ENCODE results near the gene PATL1. TPM values are rescaled to one million over a fixed set of nuclear protein-coding genes. Genes with fewer than 3 reads are reported as not detected.

PATL1 gene
- polyA plus RNA-seq, 1 experiment, result 43.9 TPM

DNA sequence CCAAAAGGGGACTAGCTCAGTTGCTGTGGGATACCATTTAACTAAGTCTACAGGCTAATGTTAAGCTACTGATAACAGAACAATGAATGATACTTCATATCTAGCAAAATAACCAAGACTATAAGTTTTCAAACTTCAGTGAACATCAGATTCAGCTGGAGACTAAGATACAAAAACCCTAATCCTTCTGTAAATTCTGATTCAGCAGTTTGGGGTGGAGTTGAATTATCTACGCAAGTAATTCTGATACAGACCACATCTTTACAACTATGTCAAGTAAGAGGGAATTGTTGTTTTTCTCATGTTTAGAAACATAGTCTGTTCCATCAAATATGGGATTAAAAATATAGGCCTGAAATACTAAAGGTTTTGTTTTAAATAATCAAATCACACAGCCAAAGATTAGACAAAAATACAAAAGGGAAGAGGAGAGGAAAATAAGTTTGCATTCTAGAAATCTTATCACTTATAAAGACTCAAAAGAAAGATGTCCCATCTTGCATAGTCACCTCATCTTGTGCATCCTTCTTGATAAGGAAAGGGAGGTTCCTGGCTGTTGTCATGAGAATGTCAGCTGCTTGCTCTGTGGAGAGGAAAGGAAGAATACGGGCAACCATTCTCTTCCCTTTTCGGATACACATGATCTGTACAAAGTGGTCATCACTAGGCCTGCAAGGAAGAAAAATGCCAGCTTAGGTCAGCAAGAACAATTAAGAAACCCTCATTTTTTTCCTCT, 21.4 kb downstream of the PATL1 start:
- DNase-seq (ENCODE audit: low read depth, low spot score), result no peak
- CTCF ChIA-PET, result no interaction called here
- Histone ChIP-seq H3K27me3 (ENCODE audit: control insufficient read depth, insufficient read depth, low read length) (no peaks in the 10 kb centered on the region), H3K4me3 (ENCODE audit: low read depth, low read length) (no peak overlapping the region), H3K27ac (ENCODE audit: low read depth, low read length) (no peak overlapping the region), H3K9me3 (ENCODE audit: control insufficient read depth, insufficient read depth, low read length) (no peaks in the 10 kb centered on the region)
- POLR2A ChIA-PET, result no interaction called here
- TF ChIP-seq, protein P1, sequence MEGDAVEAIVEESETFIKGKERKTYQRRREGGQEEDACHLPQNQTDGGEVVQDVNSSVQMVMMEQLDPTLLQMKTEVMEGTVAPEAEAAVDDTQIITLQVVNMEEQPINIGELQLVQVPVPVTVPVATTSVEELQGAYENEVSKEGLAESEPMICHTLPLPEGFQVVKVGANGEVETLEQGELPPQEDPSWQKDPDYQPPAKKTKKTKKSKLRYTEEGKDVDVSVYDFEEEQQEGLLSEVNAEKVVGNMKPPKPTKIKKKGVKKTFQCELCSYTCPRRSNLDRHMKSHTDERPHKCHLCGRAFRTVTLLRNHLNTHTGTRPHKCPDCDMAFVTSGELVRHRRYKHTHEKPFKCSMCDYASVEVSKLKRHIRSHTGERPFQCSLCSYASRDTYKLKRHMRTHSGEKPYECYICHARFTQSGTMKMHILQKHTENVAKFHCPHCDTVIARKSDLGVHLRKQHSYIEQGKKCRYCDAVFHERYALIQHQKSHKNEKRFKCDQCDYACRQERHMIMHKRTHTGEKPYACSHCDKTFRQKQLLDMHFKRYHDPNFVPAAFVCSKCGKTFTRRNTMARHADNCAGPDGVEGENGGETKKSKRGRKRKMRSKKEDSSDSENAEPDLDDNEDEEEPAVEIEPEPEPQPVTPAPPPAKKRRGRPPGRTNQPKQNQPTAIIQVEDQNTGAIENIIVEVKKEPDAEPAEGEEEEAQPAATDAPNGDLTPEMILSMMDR (IDR thresholded peaks at IDR 0.05; ENCODE audit: low read depth, low read length), result no peak

DNA sequence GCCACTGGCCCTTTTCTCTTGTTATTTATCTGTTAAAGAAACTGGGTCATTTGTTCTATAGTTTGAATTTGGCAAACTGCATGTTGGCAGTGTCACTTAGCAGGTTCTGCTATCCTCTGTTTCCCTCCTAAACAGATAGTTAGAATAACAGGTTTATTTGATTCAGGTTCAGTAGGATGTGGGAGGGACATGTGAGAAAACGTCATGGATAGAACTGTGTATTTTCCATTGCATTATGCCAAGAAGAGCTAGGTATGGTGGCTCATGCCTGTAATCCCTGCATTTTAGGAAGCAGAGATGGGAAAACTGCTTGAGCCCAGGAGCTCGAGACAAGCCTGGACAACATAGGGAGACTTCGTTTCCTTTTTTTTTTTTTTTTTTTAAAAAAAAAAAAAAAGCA, 24.3 kb downstream of the PATL1 start:
- ChIA-PET POLR2A (no interaction called here), CTCF (interaction anchor here (0.6 to 1.0 kb wide), 2 partner anchors 15 to 20 kb away, joined by 5 read pairs; no protein-coding TSS in a partner anchor)
- Histone ChIP-seq H3K27ac (ENCODE audit: low read depth, low read length) (no peak overlapping the region), H3K9me3 (ENCODE audit: control insufficient read depth, insufficient read depth, low read length) (no peaks in the 10 kb centered on the region), H3K4me3 (ENCODE audit: low read depth, low read length) (no peak overlapping the region), H3K27me3 (ENCODE audit: control insufficient read depth, insufficient read depth, low read length) (no peaks in the 10 kb centered on the region)
- no peak for DNase-seq (ENCODE audit: low read depth, low spot score)
- TF ChIP-seq, protein P1 (IDR thresholded peaks at IDR 0.05; ENCODE audit: low read depth, low read length), result no peak

- POLR2A ChIA-PET, result no interaction called here
- no peaks in the 10 kb centered on the region for H3K9me3 ChIP-seq (ENCODE audit: control insufficient read depth, insufficient read depth, low read length)
- TF ChIP-seq, protein P1 (IDR thresholded peaks at IDR 0.05; ENCODE audit: low read depth, low read length), result no peak
- no peak overlapping the region for H3K4me3 ChIP-seq (ENCODE audit: low read depth, low read length)
- no peaks in the 10 kb centered on the region for H3K27me3 ChIP-seq (ENCODE audit: control insufficient read depth, insufficient read depth, low read length)
- CTCF ChIA-PET, result interaction anchor here (1.6 kb wide), 1 partner anchor 26 kb away, joined by 4 read pairs; the partner anchor contains the start of gene PATL1
- no peak overlapping the region for H3K27ac ChIP-seq (ENCODE audit: low read depth, low read length)
- DNase-seq (ENCODE audit: low read depth, low spot score), result no peak
These were observed 25.4 kb downstream of the PATL1 start for GRCh38 chr11:59643390-59643789.

DNA sequence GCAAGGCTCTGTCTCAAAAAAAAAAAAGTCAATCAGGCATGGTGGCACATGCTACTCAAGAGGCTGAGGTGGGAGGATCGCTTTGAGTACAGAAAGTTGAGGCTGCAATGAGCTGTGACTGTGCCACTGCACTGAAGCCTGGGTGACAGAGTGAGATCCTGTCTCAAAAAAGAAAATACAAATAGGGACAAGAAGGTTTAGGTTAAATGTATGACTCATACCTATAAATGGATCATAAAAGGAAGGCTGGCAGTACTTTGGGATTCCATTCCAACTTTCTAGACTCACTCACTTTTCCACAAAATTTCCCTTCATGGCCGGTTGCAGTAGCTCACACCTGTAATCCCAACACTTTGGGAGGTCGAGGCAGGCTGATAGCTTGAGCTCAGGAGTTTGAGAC, 27.7 kb downstream of the PATL1 start:
- H3K9me3 ChIP-seq (ENCODE audit: control insufficient read depth, insufficient read depth, low read length), result no peaks in the 10 kb centered on the region
- ChIA-PET CTCF (interaction anchor here (0.6 kb wide), 1 partner anchor 108 kb away, joined by 3 read pairs; no protein-coding TSS in a partner anchor), POLR2A (no interaction called here)
- H3K4me3 ChIP-seq (ENCODE audit: low read depth, low read length), result no peak overlapping the region
- TF ChIP-seq, protein P1 (IDR thresholded peaks at IDR 0.05; ENCODE audit: low read depth, low read length), result no peak
- no peak for DNase-seq (ENCODE audit: low read depth, low spot score)
- no peak overlapping the region for H3K27ac ChIP-seq (ENCODE audit: low read depth, low read length)
- H3K27me3 ChIP-seq (ENCODE audit: control insufficient read depth, insufficient read depth, low read length), result no peaks in the 10 kb centered on the region

DNA sequence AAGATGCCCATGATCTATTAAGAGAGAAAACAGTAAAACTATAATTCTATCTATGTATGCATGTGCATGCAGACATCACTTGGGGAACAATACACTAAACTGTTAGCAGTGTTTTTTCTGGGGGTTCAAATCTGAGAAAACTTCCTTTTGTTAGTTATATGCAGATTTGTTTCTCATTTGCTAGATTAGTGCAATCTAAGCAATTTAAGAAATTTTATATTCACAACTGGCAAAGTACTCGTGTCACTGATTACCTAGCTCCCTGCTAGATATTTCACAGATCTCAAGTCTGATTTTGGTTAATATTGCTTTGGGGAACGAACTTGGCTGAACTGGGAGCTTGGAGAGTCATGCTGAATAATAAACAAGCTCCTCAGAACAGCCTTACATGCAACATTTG, 38.3 kb downstream of the PATL1 start:
- TF ChIP-seq, protein P1 (IDR thresholded peaks at IDR 0.05; ENCODE audit: low read depth, low read length), result no peak
- Histone ChIP-seq H3K27me3 (ENCODE audit: control insufficient read depth, insufficient read depth, low read length) (no peaks in the 10 kb centered on the region), H3K9me3 (ENCODE audit: control insufficient read depth, insufficient read depth, low read length) (no peaks in the 10 kb centered on the region), H3K27ac (ENCODE audit: low read depth, low read length) (no peak overlapping the region), H3K4me3 (ENCODE audit: low read depth, low read length) (no peak overlapping the region)
- DNase-seq (ENCODE audit: low read depth, low spot score), result no peak
- CTCF ChIA-PET, result interaction anchor here (1.3 kb wide), 1 partner anchor 12 kb away, joined by 4 read pairs; no protein-coding TSS in a partner anchor
- POLR2A ChIA-PET, result no interaction called here
